Activated B cell treated with CpG ODN at 0.5 μM for 24 hours (primary cell): ENCODE measurements around the gene HLA-DRA. TPM values are rescaled to one million over a fixed set of nuclear protein-coding genes. Genes with fewer than 3 reads are reported as not detected.

Source experiments
- ATAC-seq: fragments of 200-7000 bp; cut with Tn5 transposase; one replicate; pipeline ENCODE4 v1.10.0; 2021; ENCODE audit warnings: low read depth, mild to moderate bottlenecking, moderate library complexity
- CTCF ChIA-PET: fragments of 350-600 bp; sonication (Branson Sonifier 250); formaldehyde crosslinking; loops from one replicate; lab custom pipeline; 2021; ENCODE audit warnings: antibody characterized with exemption; lab: Charles Lee
- POLR2A ChIA-PET: fragments of 350-600 bp; sonication (Branson Sonifier 250); formaldehyde crosslinking; loops from one replicate; lab custom pipeline; 2021; ENCODE audit warnings: antibody characterized with exemption; lab: Charles Lee
- DNase-seq: peaks from one replicate; pipeline ENCODE4 v3.0.0; 2022
- H3K27ac Mint-ChIP-seq: one replicate; pipeline ENCODE4 v1.8.0; 2020; ENCODE audit warnings: mixed read lengths
- H3K27me3 Mint-ChIP-seq: one replicate; pipeline ENCODE4 v1.8.0; 2021; ENCODE audit warnings: mixed read lengths
- H3K36me3 Mint-ChIP-seq: one replicate; pipeline ENCODE4 v1.8.0; 2021; ENCODE audit warnings: low read depth, mixed read lengths
- H3K4me1 Mint-ChIP-seq: one replicate; pipeline ENCODE4 v1.8.0; 2021; ENCODE audit warnings: mixed read lengths
- H3K4me3 Mint-ChIP-seq: one replicate; pipeline ENCODE4 v1.8.0; 2020; ENCODE audit warnings: mild to moderate bottlenecking, mixed read lengths
- H3K9me3 Mint-ChIP-seq: one replicate; pipeline ENCODE4 v1.8.0; 2020; ENCODE audit warnings: mixed read lengths
- CTCF ChIP-seq: fragments of 200-600 bp; IDR thresholded peaks from one replicate; pipeline ENCODE4 v1.8.0; 2022; ENCODE audit warnings: antibody characterized with exemption, mild to moderate bottlenecking
- intact Hi-C: fragments of 100-400 bp; cut with micrococcal nuclease; formaldehyde crosslinking; loops from one replicate; pipeline ENCODE4 v1.15.1; 2024
- total RNA-seq: library from RNA; stranded (reverse); gene quantifications from 2 replicates; pipeline ENCODE4 v1.2.3, GENCODE V29; 2022

The HLA-DRA gene
- total RNA-seq, 1 donor from 2014 or later, result 2,835 TPM

GRCh38 chr6:32406197-32406596 lies 33.5 kb upstream of the HLA-DRA start:
- Mint-ChIP-seq H3K27ac (no peak overlapping the region), H3K27me3 (peaks cover 2% of the 10 kb centered on the region), H3K4me3 (no peak overlapping the region), H3K4me1 (peaks cover 4% of the 10 kb centered on the region), H3K36me3 (no peaks in the 10 kb centered on the region), H3K9me3 (no peaks in the 10 kb centered on the region)
- ChIA-PET POLR2A (interaction anchor here (0.6 kb wide), 1 partner anchor 307 kb away, joined by 5 read pairs; no protein-coding TSS in a partner anchor), CTCF (interaction anchor here (0.7 to 1.1 kb wide), 5 partner anchors 10 to 462 kb away, joined by 3 to 4 read pairs (median 3); no protein-coding TSS in a partner anchor)
- intact Hi-C loops, result loop anchor here (5.0 kb wide), 1 partner anchor 581 kb away; no protein-coding TSS in a partner anchor
- DNase-seq (no peak), ATAC-seq (no peak)
- no peak for TF ChIP-seq CTCF

GRCh38 chr6:32406857-32407256 lies 32.8 kb upstream of the HLA-DRA start, which contains the start of gene BTNL2:
Gene BTNL2, minus strand, starts transcription at chr6:32407181. Its CDS starts 58 bp downstream, at chr6:32407123.
- CTCF ChIA-PET, result interaction anchor here (0.7 to 1.0 kb wide), 3 partner anchors 9 to 461 kb away, joined by 3 to 4 read pairs (median 3); no protein-coding TSS in a partner anchor
- no peak for ATAC-seq
- no peak for TF ChIP-seq CTCF
- no peak for DNase-seq
- intact Hi-C loops, result loop anchor here (5.0 kb wide), 1 partner anchor 580 kb away; no protein-coding TSS in a partner anchor
- Mint-ChIP-seq H3K9me3 (no peaks in the 10 kb centered on the region), H3K4me1 (peaks cover 4% of the 10 kb centered on the region), H3K36me3 (no peaks in the 10 kb centered on the region), H3K4me3 (no peak within 1 kb of the TSS), H3K27me3 (peaks cover 2% of the 10 kb centered on the region), H3K27ac (no peak within 1 kb of the TSS)
- POLR2A ChIA-PET, result no interaction called here

DNA sequence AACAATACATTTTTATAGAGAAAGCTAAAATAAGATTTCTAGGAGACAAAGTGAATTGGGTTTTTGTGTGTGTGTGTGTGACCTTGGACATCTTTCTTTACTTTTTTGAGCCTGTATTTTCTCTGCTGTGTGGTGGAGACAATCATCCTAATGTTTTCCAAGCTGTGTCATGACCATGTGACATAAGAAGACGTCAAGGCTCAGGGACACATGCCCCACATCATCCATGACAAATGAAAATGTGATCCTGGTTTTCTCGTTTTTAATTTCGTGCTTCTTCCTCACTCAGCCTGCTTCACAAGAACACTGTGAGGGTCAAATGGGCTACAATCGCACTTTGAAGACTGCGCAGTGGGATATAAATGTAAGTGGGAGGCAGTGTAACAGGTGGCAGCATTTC lies 28.8 kb upstream of the HLA-DRA start:
- TF ChIP-seq CTCF, result no peak
- CTCF ChIA-PET, result interaction anchor here (2.1 to 6.3 kb wide), 3 partner anchors 9 to 375 kb away, joined by 8 to 64 read pairs (median 11); no protein-coding TSS in a partner anchor
- peaks cover 2% of the 10 kb centered on the region for H3K27me3 Mint-ChIP-seq
- intact Hi-C loops, result loop anchor here (10.0 kb wide), 1 partner anchor 296 kb away; no protein-coding TSS in a partner anchor
- no peak for ATAC-seq
- H3K36me3 Mint-ChIP-seq, result no peaks in the 10 kb centered on the region
- H3K27ac Mint-ChIP-seq, result no peak overlapping the region
- POLR2A ChIA-PET, result no interaction called here
- DNase-seq, result no peak
- H3K9me3 Mint-ChIP-seq, result no peaks in the 10 kb centered on the region
- peaks cover 14% of the 10 kb centered on the region for H3K4me1 Mint-ChIP-seq
- no peak overlapping the region for H3K4me3 Mint-ChIP-seq

GRCh38 chr6:32411566-32412327 lies 27.9 kb upstream of the HLA-DRA start:
- Mint-ChIP-seq H3K4me3 (no peak overlapping the region), H3K9me3 (no peaks in the 10 kb centered on the region)
- CTCF ChIA-PET, result interaction anchor here (0.7 to 6.7 kb wide), 8 partner anchors 10 to 456 kb away, joined by 3 to 149 read pairs (median 10); partner anchors contain the start of gene TAP2

More at GRCh38 chr6:32411566-32412327, 27.9 kb upstream of the HLA-DRA start:
- POLR2A ChIA-PET, result no interaction called here
- ATAC-seq (no peak), DNase-seq (no peak)
- Mint-ChIP-seq H3K27me3 (peaks cover 4% of the 10 kb centered on the region), H3K36me3 (no peaks in the 10 kb centered on the region), H3K4me1 (peaks cover 14% of the 10 kb centered on the region), H3K27ac (no peak overlapping the region)
- no peak for TF ChIP-seq CTCF
- intact Hi-C loops, result loop anchor here (10.0 kb wide), 1 partner anchor 297 kb away; no protein-coding TSS in a partner anchor
